ENCODE results near the gene DNASE2. TPM values are rescaled to one million over a fixed set of nuclear protein-coding genes. Genes with fewer than 3 reads are reported as not detected.

DNASE2 gene
- total RNA-seq, 1 experiment from 2014 or later: 62.4 TPM

- DNase-seq (ENCODE audit: low read depth): no peak
Observed at GRCh38 chr19:12886969-12887747, 5.9 kb upstream of the DNASE2 start, which contains the start of gene KLF1. TSS of gene KLF1 (minus strand) at chr19:12887201. CDS start at chr19:12887140, 61 bp downstream.

- DNase-seq (ENCODE audit: low read depth): no peak
Observed at GRCh38 chr19:12886651-12886968, 5.4 kb upstream of the DNASE2 start.

GRCh38 chr19:12885749-12886650 lies 4.8 kb upstream of the DNASE2 start:
- no peak for DNase-seq (ENCODE audit: low read depth)

- peak; percentile 35 for DNase-seq (ENCODE audit: low read depth)
Observed at GRCh38 chr19:12884926-12885748, 3.9 kb upstream of the DNASE2 start.

GRCh38 chr19:12884627-12884925 lies 3.3 kb upstream of the DNASE2 start:
- DNase-seq (ENCODE audit: low read depth): no peak

GRCh38 chr19:12884202-12884601 lies 3.0 kb upstream of the DNASE2 start:
- DNase-seq (ENCODE audit: low read depth): no peak

- DNase-seq (ENCODE audit: low read depth): no peak
Observed at GRCh38 chr19:12882589-12882988, 1.3 kb upstream of the DNASE2 start.

GRCh38 chr19:12880551-12881171 lies 588 bp downstream of the DNASE2 start:
- DNase-seq (ENCODE audit: low read depth): peak; percentile 25

GRCh38 chr19:12875086-12875485 lies 6.2 kb downstream of the DNASE2 start:
- no peak for DNase-seq (ENCODE audit: low read depth)

- DNase-seq (ENCODE audit: low read depth): no peak
Observed at GRCh38 chr19:12873891-12874745, 7.1 kb downstream of the DNASE2 start.

- DNase-seq (ENCODE audit: low read depth): peak; percentile 25
Observed at GRCh38 chr19:12872941-12873890, 8.0 kb downstream of the DNASE2 start.

GRCh38 chr19:12872255-12872654 lies 9.0 kb downstream of the DNASE2 start:
- DNase-seq (ENCODE audit: low read depth): no peak

- no peak for DNase-seq (ENCODE audit: low read depth)
Observed at GRCh38 chr19:12871681-12872080, 9.6 kb downstream of the DNASE2 start.

- no peak for DNase-seq (ENCODE audit: low read depth)
Observed at GRCh38 chr19:12868540-12869112, 12.6 kb downstream of the DNASE2 start.

GRCh38 chr19:12867120-12868099 lies 13.8 kb downstream of the DNASE2 start:
- no peak for DNase-seq (ENCODE audit: low read depth)

- DNase-seq (ENCODE audit: low read depth): no peak
Observed at GRCh38 chr19:12866416-12867119, 14.7 kb downstream of the DNASE2 start.

GRCh38 chr19:12865746-12866415 lies 15.4 kb downstream of the DNASE2 start:
- no peak for DNase-seq (ENCODE audit: low read depth)
